ENCODE data around the gene ZNF684.

GRCh38 chr1:40507973-40508372 is 23.5 kb upstream of the ZNF684 start:
- no peak for TF ChIP-seq POLR2AphosphoS5 (IDR thresholded peaks at IDR 0.05; ENCODE audit: insufficient read depth in 1 of 2, low read depth in 1 of 2)
- no peak for TF ChIP-seq CTCF (IDR thresholded peaks at IDR 0.05)
- TF ChIP-seq POLR2A (IDR thresholded peaks at IDR 0.05), result no peak
